HG03432 (cell line): ENCODE results near the gene EEF1A2.
"Not testable (repeated sequence)": the region's sequence is repeated elsewhere in the genome, so short reads cannot be mapped to it uniquely, and the experiment has no call there.

Source experiments
- ATAC-seq: cut with Tn5 transposase; IDR thresholded peaks from one replicate; pipeline ENCODE4 v1.9.1; 2021; ENCODE audit warnings: mild to moderate bottlenecking, moderate library complexity; ENCODE audit not compliant: unreplicated experiment

Gene EEF1A2

GRCh38 chr20:63488315-63489251 lies 10.3 kb downstream of the EEF1A2 start:
- ATAC-seq: no peak

- no peak for ATAC-seq
Observed at GRCh38 chr20:63487781-63488241, 11.1 kb downstream of the EEF1A2 start.

GRCh38 chr20:63487116-63487764 lies 11.6 kb downstream of the EEF1A2 start:
- ATAC-seq: no peak

DNA sequence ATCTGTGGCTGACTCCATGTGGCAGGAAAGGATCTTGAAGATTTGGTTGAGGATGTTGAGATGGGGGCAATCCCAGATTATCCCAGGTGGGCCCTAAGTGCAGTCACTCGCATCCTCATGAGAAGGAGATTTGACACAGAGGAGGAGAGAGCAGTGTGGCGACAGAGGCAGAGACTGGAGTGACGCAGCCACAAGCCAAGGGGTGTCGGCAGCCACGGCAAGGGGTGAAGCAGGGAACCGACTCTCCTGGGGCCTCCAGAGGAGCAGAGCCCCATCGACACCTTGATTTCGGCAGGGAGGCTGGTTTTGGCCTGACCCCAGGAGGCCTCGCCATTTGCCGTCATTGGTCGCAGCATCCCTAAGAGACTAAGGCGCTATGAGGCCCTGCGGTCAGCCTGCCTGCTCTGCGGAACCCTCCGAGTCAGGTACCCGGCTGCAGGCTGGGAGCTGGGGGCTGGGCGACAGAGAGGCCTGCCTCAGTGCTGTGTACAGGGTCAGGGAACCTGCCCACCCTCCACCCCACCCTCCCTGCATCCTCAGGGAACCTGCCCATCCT lies 12.5 kb downstream of the EEF1A2 start:
- no peak for ATAC-seq

DNA sequence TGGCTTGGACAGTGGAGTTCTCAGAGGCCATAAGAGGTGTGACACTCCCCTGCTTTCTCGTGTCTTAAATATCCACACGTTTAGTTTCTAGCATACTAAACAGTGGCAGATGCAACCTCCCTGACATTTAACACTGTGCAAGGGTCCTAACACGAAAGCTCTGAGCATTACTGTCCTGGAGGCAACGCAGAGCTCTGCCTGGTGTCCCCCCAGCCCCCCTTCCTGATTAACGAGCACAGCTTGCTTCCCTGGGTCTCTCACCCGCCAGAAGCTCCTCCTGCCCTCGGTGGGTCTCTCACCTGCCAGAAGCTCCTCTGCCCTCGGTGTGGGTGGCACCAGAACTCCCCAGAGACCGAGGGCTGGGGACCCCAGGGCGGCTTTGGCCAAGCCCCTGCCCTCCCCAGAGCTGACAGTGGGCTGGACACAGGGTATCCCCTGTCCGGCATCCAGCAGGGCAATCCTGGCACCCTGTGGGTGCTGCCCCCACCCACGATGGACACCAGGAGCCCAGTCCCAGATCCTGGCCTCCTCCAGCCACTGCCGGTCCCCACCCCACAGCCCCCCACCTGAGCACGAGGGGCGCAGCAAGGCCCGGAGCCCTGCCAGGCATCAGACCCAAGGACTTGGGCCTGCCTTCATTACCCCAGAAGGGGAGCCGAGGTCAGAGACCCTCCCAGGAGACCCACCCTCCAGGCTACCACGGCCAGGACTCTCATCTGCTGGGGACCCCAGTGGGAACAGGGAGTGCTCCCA lies 14.1 kb downstream of the EEF1A2 start:
- no peak for ATAC-seq

DNA sequence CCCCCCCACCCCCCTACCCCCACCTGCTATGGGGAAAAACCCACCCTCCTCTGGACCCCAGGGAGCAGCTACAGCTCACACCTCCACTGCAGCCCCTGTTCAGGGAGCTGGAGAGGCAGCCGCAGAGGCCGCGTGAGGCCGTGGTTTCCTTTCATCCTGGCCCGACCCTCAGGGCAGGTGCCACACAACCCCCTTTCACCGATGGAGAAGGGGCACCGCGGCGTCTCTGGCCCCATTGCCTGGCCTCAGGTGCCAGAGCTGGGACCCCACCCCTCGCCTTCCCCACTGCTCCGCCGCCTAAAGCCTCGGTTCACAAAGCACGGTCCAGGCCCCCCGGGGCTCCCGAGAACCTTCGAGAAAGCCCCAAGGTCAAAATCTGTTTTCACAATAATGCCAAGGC lies 14.6 kb downstream of the EEF1A2 start:
- no peak for ATAC-seq

GRCh38 chr20:63483834-63484233 lies 15.0 kb downstream of the EEF1A2 start:
- ATAC-seq: no peak

GRCh38 chr20:63482021-63482587 lies 16.8 kb downstream of the EEF1A2 start:
- ATAC-seq: no peak

- ATAC-seq: no peak
Observed at GRCh38 chr20:63481503-63481902, 17.4 kb downstream of the EEF1A2 start.

GRCh38 chr20:63479695-63480419 lies 19.0 kb downstream of the EEF1A2 start:
- not testable (repeated sequence) for ATAC-seq

- no peak for ATAC-seq
Observed at GRCh38 chr20:63478346-63479302, 20.3 kb downstream of the EEF1A2 start.

GRCh38 chr20:63477944-63478343 lies 20.9 kb downstream of the EEF1A2 start:
- no peak for ATAC-seq

DNA sequence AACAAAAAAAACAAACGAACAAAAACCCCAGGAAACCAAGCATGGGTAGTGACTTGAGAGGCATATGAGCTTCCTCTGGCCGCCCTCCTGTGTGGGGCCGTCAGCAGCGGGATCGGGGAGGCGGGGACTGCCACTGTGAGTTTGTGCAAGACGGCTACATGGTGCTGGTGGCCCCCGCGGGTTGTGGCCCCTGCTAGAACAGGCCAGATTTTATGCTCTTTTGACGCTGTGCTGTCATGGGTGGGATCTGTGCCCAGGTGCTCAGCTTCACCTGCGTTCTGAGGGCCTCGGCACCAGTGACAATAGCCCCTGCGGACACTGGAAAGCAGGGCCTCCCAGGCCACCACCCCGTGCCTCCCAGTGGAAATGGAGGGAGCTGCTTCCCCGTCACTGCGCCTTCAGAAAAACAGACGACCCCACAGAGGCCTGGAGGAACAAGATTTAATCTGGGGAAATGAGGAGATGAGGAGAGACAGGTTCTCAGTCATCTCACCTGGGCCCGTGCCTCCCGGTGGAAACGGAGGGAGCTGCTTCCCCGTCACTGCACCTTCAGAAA lies 21.7 kb downstream of the EEF1A2 start:
- no peak for ATAC-seq

GRCh38 chr20:63475209-63475608 lies 23.7 kb downstream of the EEF1A2 start:
- no peak for ATAC-seq

DNA sequence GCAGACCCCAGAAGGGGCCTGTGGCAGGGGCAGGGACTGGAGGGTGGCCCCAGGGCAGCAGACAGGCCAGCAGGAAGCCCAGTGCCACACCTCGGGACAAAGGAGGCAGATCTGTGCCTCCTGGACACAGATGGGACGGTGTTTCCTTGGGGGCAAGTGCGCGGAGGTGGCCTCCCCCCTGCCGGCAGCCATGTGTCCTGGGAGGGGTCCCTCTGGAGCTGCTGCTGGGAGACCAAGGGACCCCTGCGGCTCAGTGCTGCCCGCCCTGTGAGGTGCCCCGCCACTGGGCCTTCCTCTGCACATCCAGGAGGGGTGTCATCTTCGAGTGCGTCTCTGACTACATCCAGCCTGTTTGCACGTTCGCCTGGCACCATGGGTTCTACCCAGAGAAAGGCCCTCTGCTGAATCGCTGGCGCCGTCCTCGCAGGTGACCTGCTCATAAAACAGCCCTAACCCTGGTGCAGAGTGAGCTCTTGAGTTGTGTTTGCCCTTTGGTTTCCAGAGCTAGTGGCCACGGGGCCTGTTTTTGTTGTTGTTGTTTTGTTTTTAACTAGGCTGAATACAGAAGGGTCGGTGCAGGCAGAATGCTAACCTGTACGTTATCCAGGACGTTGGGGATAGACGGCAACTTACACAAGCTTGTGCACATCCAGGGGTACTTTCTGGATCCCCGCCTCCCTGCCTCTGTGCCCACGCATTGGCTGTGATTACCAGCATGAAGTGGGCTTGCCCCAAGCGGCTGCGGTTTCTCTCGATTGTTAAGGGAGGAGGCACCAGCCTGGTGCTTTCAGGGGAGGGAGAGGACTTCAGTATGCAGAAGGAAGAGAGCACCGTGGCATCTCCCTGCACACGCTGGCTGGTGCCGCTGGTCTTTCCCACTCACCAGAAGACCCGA lies 25.1 kb downstream of the EEF1A2 start:
- no peak for ATAC-seq

DNA sequence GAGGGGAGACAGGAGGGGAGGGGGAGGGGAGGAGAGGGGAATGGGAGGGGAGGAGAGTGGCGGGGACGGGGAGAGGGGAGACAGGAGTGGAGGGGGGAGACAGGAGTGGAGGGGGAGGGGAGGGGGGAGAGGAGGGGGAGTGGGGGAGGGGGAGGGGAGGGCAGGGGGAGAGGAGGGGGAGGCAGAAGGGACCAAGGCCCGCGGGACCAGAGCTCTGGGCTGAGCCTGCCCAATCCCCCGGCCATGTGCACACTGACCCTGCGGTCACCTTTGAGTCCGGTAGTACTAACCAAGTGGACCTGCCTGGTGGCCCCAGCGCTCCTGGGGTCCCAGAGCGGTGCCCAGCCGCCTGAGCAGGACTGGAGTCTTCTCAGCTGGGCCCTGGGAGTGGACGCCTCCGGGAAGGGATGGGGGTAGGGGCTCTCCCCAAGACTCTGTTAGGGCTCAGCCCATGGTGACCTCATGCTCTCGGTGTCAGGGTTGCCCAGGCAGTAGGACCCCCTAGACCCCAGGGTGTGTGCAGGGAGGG lies 26.0 kb downstream of the EEF1A2 start:
- ATAC-seq: no peak
